ENCODE measurements around the gene FOXP3.

The FOXP3 gene

GRCh38 chrX:49249071-49249470, 15.4 kb downstream of the FOXP3 start:
- DNase-seq: no peak

GRCh38 chrX:49247916-49248811, 16.3 kb downstream of the FOXP3 start:
- DNase-seq: no peak

- DNase-seq: no peak
These were observed 17.2 kb downstream of the FOXP3 start for GRCh38 chrX:49247346-49247745.

GRCh38 chrX:49246541-49246940, 18.0 kb downstream of the FOXP3 start:
- DNase-seq: no peak

GRCh38 chrX:49244207-49244606, 20.3 kb downstream of the FOXP3 start:
- DNase-seq: no peak

GRCh38 chrX:49243166-49243565, 21.3 kb downstream of the FOXP3 start:
- no peak for DNase-seq

- DNase-seq: no peak
These were observed 21.9 kb downstream of the FOXP3 start for GRCh38 chrX:49242545-49243066.

- DNase-seq: no peak
These were observed 25.8 kb downstream of the FOXP3 start for GRCh38 chrX:49238735-49239134.

- DNase-seq: no peak
These were observed 27.4 kb downstream of the FOXP3 start for GRCh38 chrX:49237060-49237459.

GRCh38 chrX:49233887-49234555, 30.5 kb downstream of the FOXP3 start:
- DNase-seq: no peak

GRCh38 chrX:49233176-49233575, 31.3 kb downstream of the FOXP3 start, which contains the start of gene CACNA1F:
Gene CACNA1F, minus strand, starts transcription at chrX:49233340. Its CDS starts 31 bp downstream, at chrX:49233309.
- no peak for DNase-seq

- DNase-seq: no peak
These were observed 32.0 kb downstream of the FOXP3 start for GRCh38 chrX:49232525-49232924.

GRCh38 chrX:49231333-49232000, 33.0 kb downstream of the FOXP3 start:
- DNase-seq: no peak

GRCh38 chrX:49230500-49231232, 33.8 kb downstream of the FOXP3 start:
- DNase-seq: peak; percentile 25

- DNase-seq: no peak
These were observed 36.3 kb downstream of the FOXP3 start for GRCh38 chrX:49228185-49228584.

- DNase-seq: no peak
These were observed 36.8 kb downstream of the FOXP3 start for GRCh38 chrX:49227726-49228125.

GRCh38 chrX:49226946-49227345, 37.6 kb downstream of the FOXP3 start:
- DNase-seq: no peak

GRCh38 chrX:49225858-49226257, 38.7 kb downstream of the FOXP3 start:
- no peak for DNase-seq

- no peak for DNase-seq
These were observed 42.6 kb downstream of the FOXP3 start for GRCh38 chrX:49221868-49222267.

- no peak for DNase-seq
These were observed 44.4 kb downstream of the FOXP3 start for GRCh38 chrX:49220100-49220499.

- no peak for DNase-seq
These were observed 49.4 kb downstream of the FOXP3 start for GRCh38 chrX:49214996-49215526.

- DNase-seq: no peak
These were observed 50.1 kb downstream of the FOXP3 start for GRCh38 chrX:49214416-49214815.

Measured in NCI-H1092 treated with DMSO at 0.1 percent for 48 hours (cell line).